Measurements from ENCODE around the gene GPALPP1.

Gene GPALPP1

GRCh38 chr13:44968434-44968815, 20.9 kb upstream of the GPALPP1 start:
- H3K23ac ChIP-seq (ENCODE audit: low read depth, low read length, poor library complexity): no peak overlapping the region
- H3K27ac ChIP-seq (replicated peaks; ENCODE audit: low read length): no peak overlapping the region
- H3K9ac ChIP-seq (ENCODE audit: low read depth, low read length, poor library complexity): no peak overlapping the region
- no peaks in the 10 kb centered on the region for H3K27me3 ChIP-seq (ENCODE audit: control insufficient read depth in 3 of 3, insufficient read depth in 3 of 3, low read depth in 1 of 3, low read length in 3 of 3)
- no peak overlapping the region for H2BK120ac ChIP-seq (ENCODE audit: low read depth, low read length)
- H3K79me1 ChIP-seq (ENCODE audit: low read depth, low read length): no peaks in the 10 kb centered on the region
- H3K9me3 ChIP-seq (replicated peaks in 1 of 2; ENCODE audit: control insufficient read depth in 2 of 2, insufficient read depth in 1 of 2, low read depth in 1 of 2, low read length in 2 of 2): peaks cover 0 to 10% of the 10 kb centered on the region in 2 donors
- H2BK15ac ChIP-seq (ENCODE audit: low read length): no peak overlapping the region
- peaks cover 2 to 3% of the 10 kb centered on the region in 2 donors for H3K4me1 ChIP-seq (ENCODE audit: control insufficient read depth in 2 of 2, insufficient read depth in 1 of 2, low read depth in 1 of 2, low read length in 2 of 2)
- no peak overlapping the region for H3K4ac ChIP-seq (ENCODE audit: low read length)
- no peak overlapping the region for H3K14ac ChIP-seq (ENCODE audit: low read length)
- no peak overlapping the region for H3K18ac ChIP-seq (ENCODE audit: low read length)
- H4K91ac ChIP-seq (ENCODE audit: low read depth, low read length, poor library complexity): no peak overlapping the region
- H4K8ac ChIP-seq (ENCODE audit: low read depth, low read length): no peak overlapping the region
- H3K4me3 ChIP-seq (ENCODE audit: low read length in 2 of 2): no peak overlapping the region
- no peak overlapping the region for H2BK12ac ChIP-seq (ENCODE audit: low read length)
- peaks cover 9 to 78% of the 10 kb centered on the region in 2 donors for H3K36me3 ChIP-seq (replicated peaks in 1 of 2; ENCODE audit: control insufficient read depth in 2 of 2, insufficient read depth in 2 of 2, low read length in 2 of 2)
- no peak overlapping the region for H2AK5ac ChIP-seq (ENCODE audit: low read depth, low read length)
- H2BK5ac ChIP-seq (ENCODE audit: low read length): no peak overlapping the region
- no CpG with 5 or more reads among the region's 3 CpGs for WGBS, 2 donors (ENCODE audit: extremely low coverage in 2 of 2, insufficient read length in 2 of 2, insufficient replicate concordance in 1 of 2)
- H3K4me2 ChIP-seq (ENCODE audit: insufficient read depth, low read length, poor library complexity, severe bottlenecking): no peak overlapping the region
- no peak for DNase-seq (ENCODE audit: low spot score)
- H2AFZ ChIP-seq (ENCODE audit: low read length): no peak overlapping the region

GRCh38 chr13:44969551-44970484, 19.5 kb upstream of the GPALPP1 start:
- Histone ChIP-seq H2BK5ac (ENCODE audit: low read length) (no peak overlapping the region), H3K23ac (ENCODE audit: low read depth, low read length, poor library complexity) (no peak overlapping the region), H4K8ac (ENCODE audit: low read depth, low read length) (no peak overlapping the region), H3K9ac (ENCODE audit: low read depth, low read length, poor library complexity) (no peak overlapping the region), H3K14ac (ENCODE audit: low read length) (no peak overlapping the region), H2BK15ac (ENCODE audit: low read length) (no peak overlapping the region), H3K79me1 (ENCODE audit: low read depth, low read length) (no peaks in the 10 kb centered on the region), H3K4me2 (ENCODE audit: insufficient read depth, low read length, poor library complexity, severe bottlenecking) (no peak overlapping the region), H3K4me1 (ENCODE audit: control insufficient read depth in 2 of 2, insufficient read depth in 1 of 2, low read depth in 1 of 2, low read length in 2 of 2) (peaks cover 2 to 3% of the 10 kb centered on the region in 2 donors), H3K4ac (ENCODE audit: low read length) (no peak overlapping the region), H2AK5ac (ENCODE audit: low read depth, low read length) (no peak overlapping the region), H3K27ac (replicated peaks; ENCODE audit: low read length) (no peak overlapping the region), H3K27me3 (ENCODE audit: control insufficient read depth in 3 of 3, insufficient read depth in 3 of 3, low read depth in 1 of 3, low read length in 3 of 3) (no peaks in the 10 kb centered on the region), H3K9me3 (replicated peaks in 1 of 2; ENCODE audit: control insufficient read depth in 2 of 2, insufficient read depth in 1 of 2, low read depth in 1 of 2, low read length in 2 of 2) (no peaks in the 10 kb centered on the region), H3K4me3 (ENCODE audit: low read length in 2 of 2) (no peak overlapping the region), H2BK12ac (ENCODE audit: low read length) (no peak overlapping the region), H4K91ac (ENCODE audit: low read depth, low read length, poor library complexity) (no peak overlapping the region), H3K18ac (ENCODE audit: low read length) (no peak overlapping the region), H3K36me3 (replicated peaks in 1 of 2; ENCODE audit: control insufficient read depth in 2 of 2, insufficient read depth in 2 of 2, low read length in 2 of 2) (peaks cover 5 to 78% of the 10 kb centered on the region in 2 donors), H2BK120ac (ENCODE audit: low read depth, low read length) (no peak overlapping the region), H2AFZ (ENCODE audit: low read length) (peak overlapping the region; percentile 50)
- peak; percentile 57 for DNase-seq (ENCODE audit: low spot score)
- no CpG with 5 or more reads among the region's 4 CpGs for WGBS, 2 donors (ENCODE audit: extremely low coverage in 2 of 2, insufficient read length in 2 of 2, insufficient replicate concordance in 1 of 2)

- Histone ChIP-seq H3K23ac (ENCODE audit: low read depth, low read length, poor library complexity) (no peak overlapping the region), H3K9me3 (replicated peaks in 1 of 2; ENCODE audit: control insufficient read depth in 2 of 2, insufficient read depth in 1 of 2, low read depth in 1 of 2, low read length in 2 of 2) (no peaks in the 10 kb centered on the region), H4K8ac (ENCODE audit: low read depth, low read length) (no peak overlapping the region), H3K27ac (replicated peaks; ENCODE audit: low read length) (no peak overlapping the region), H3K4me3 (ENCODE audit: low read length in 2 of 2) (no peak overlapping the region), H2AK5ac (ENCODE audit: low read depth, low read length) (no peak overlapping the region), H3K79me1 (ENCODE audit: low read depth, low read length) (no peaks in the 10 kb centered on the region), H3K18ac (ENCODE audit: low read length) (no peak overlapping the region), H3K9ac (ENCODE audit: low read depth, low read length, poor library complexity) (no peak overlapping the region), H2BK120ac (ENCODE audit: low read depth, low read length) (no peak overlapping the region), H2AFZ (ENCODE audit: low read length) (no peak overlapping the region), H2BK15ac (ENCODE audit: low read length) (no peak overlapping the region), H2BK5ac (ENCODE audit: low read length) (no peak overlapping the region), H2BK12ac (ENCODE audit: low read length) (no peak overlapping the region), H4K91ac (ENCODE audit: low read depth, low read length, poor library complexity) (no peak overlapping the region), H3K27me3 (ENCODE audit: control insufficient read depth in 3 of 3, insufficient read depth in 3 of 3, low read depth in 1 of 3, low read length in 3 of 3) (no peaks in the 10 kb centered on the region), H3K4me2 (ENCODE audit: insufficient read depth, low read length, poor library complexity, severe bottlenecking) (no peak overlapping the region), H3K14ac (ENCODE audit: low read length) (no peak overlapping the region), H3K4me1 (ENCODE audit: control insufficient read depth in 2 of 2, insufficient read depth in 1 of 2, low read depth in 1 of 2, low read length in 2 of 2) (peaks cover 2 to 3% of the 10 kb centered on the region in 2 donors), H3K4ac (ENCODE audit: low read length) (no peak overlapping the region), H3K36me3 (replicated peaks in 1 of 2; ENCODE audit: control insufficient read depth in 2 of 2, insufficient read depth in 2 of 2, low read length in 2 of 2) (peaks cover 4 to 79% of the 10 kb centered on the region in 2 donors)
- DNase-seq (ENCODE audit: low spot score): no peak
- WGBS, 2 donors (ENCODE audit: extremely low coverage in 2 of 2, insufficient read length in 2 of 2, insufficient replicate concordance in 1 of 2): no CpG with 5 or more reads among the region's 7 CpGs
These were observed 17.4 kb upstream of the GPALPP1 start for GRCh38 chr13:44971656-44972595.

All from neuronal stem cell (in vitro differentiated cells).